ENCODE measurements around the gene CCL18.
"Not testable (repeated sequence)": the region's sequence is repeated elsewhere in the genome, so short reads cannot be mapped to it uniquely, and the experiment has no call there.

Gene CCL18

DNA sequence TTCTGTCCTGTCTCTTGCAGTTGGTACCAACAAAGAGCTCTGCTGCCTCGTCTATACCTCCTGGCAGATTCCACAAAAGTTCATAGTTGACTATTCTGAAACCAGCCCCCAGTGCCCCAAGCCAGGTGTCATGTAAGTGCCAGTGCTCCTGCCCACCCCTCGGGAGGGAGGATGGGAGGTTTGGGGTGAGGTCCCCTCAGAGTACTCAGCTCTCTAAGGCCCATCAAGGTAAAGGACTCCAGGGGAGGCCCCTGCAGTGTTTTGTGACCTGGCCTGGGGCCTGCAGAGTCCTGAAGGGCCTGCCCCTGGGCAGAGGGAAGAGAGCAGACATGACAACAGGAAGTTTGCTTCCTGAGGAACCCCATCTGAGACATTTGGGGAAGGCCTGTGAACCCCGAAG is 6.4 kb downstream of the CCL18 start:
- H3K4me3 ChIP-seq (ENCODE audit: insufficient read depth, low read depth, low read length): no peak overlapping the region
- H3K4me1 ChIP-seq (ENCODE audit: control insufficient read depth, insufficient read depth, low read length): no peaks in the 10 kb centered on the region
- 78 to 87% methylated on average over 3 of the region's 3 CpGs for WGBS, 2 experiments
- no peaks in the 10 kb centered on the region for H3K36me3 ChIP-seq (ENCODE audit: control insufficient read depth, insufficient read depth, low read length)
- H3K27ac ChIP-seq (ENCODE audit: insufficient read depth, low read depth, low read length, poor library complexity, severe bottlenecking): no peak overlapping the region
- H3K9me3 ChIP-seq (ENCODE audit: control insufficient read depth, low read length): no peaks in the 10 kb centered on the region
- H3K27me3 ChIP-seq (ENCODE audit: control insufficient read depth, insufficient read depth, low read length, poor library complexity, severe bottlenecking): no peaks in the 10 kb centered on the region

- Histone ChIP-seq H3K36me3 (ENCODE audit: control insufficient read depth, insufficient read depth, low read length) (no peaks in the 10 kb centered on the region), H3K27ac (ENCODE audit: insufficient read depth, low read depth, low read length, poor library complexity, severe bottlenecking) (no peak overlapping the region), H3K27me3 (ENCODE audit: control insufficient read depth, insufficient read depth, low read length, poor library complexity, severe bottlenecking) (no peaks in the 10 kb centered on the region), H3K9me3 (ENCODE audit: control insufficient read depth, low read length) (no peaks in the 10 kb centered on the region), H3K4me1 (ENCODE audit: control insufficient read depth, insufficient read depth, low read length) (no peaks in the 10 kb centered on the region), H3K4me3 (ENCODE audit: insufficient read depth, low read depth, low read length) (no peak overlapping the region)
- 93 to 95% methylated on average over 2 of the region's 2 CpGs for WGBS, 2 experiments
Observed at GRCh38 chr17:36071751-36072150, 7.7 kb downstream of the CCL18 start.

DNA sequence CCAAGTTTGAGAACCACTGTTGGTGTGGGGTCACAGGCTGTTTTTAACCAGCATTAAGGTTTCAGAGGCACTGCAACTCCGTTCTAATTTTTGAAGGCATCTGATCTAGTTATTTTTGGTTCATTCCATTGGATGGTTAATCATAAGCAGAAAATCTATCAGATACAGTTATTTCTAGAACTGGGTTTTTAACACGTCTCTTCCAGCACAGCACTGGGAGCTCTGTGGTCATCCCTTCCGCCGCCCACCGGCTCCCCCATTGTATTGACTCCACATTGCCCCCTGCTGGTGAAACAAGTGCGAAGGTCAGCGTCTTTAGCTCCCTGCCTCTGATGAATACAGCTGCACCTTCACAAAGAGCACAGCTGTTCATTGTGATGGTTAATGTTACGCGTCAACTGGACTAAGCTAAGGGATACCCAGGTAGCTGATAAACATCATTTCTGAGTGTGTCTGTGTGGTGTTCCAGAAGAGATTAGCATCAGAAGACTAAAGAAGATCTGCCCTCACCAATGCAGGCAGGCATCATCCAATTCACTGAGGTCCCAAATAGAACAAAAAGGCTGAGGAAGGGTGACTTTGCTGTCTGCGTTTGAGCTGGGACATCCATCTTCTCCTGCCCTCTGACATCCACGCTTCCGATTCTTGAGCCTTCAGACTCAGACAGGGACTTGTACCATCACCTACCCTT is 8.5 kb downstream of the CCL18 start:
- Histone ChIP-seq H3K4me3 (ENCODE audit: insufficient read depth, low read depth, low read length) (no peak overlapping the region), H3K27ac (ENCODE audit: insufficient read depth, low read depth, low read length, poor library complexity, severe bottlenecking) (no peak overlapping the region), H3K9me3 (ENCODE audit: control insufficient read depth, low read length) (no peaks in the 10 kb centered on the region), H3K4me1 (ENCODE audit: control insufficient read depth, insufficient read depth, low read length) (no peaks in the 10 kb centered on the region), H3K27me3 (ENCODE audit: control insufficient read depth, insufficient read depth, low read length, poor library complexity, severe bottlenecking) (no peaks in the 10 kb centered on the region), H3K36me3 (ENCODE audit: control insufficient read depth, insufficient read depth, low read length) (no peaks in the 10 kb centered on the region)
- WGBS, 2 experiments: 43 to 45% methylated on average over 12 of the region's 12 CpGs

- Histone ChIP-seq H3K9me3 (ENCODE audit: control insufficient read depth, low read length) (no peaks in the 10 kb centered on the region), H3K4me1 (ENCODE audit: control insufficient read depth, insufficient read depth, low read length) (no peaks in the 10 kb centered on the region), H3K36me3 (ENCODE audit: control insufficient read depth, insufficient read depth, low read length) (no peaks in the 10 kb centered on the region), H3K27ac (ENCODE audit: insufficient read depth, low read depth, low read length, poor library complexity, severe bottlenecking) (no peak overlapping the region), H3K27me3 (ENCODE audit: control insufficient read depth, insufficient read depth, low read length, poor library complexity, severe bottlenecking) (no peaks in the 10 kb centered on the region), H3K4me3 (ENCODE audit: insufficient read depth, low read depth, low read length) (no peak overlapping the region)
- 97 to 100% methylated on average over 1 of the region's 1 CpG for WGBS, 2 experiments
Observed at GRCh38 chr17:36074365-36074764, 10.3 kb downstream of the CCL18 start.

DNA sequence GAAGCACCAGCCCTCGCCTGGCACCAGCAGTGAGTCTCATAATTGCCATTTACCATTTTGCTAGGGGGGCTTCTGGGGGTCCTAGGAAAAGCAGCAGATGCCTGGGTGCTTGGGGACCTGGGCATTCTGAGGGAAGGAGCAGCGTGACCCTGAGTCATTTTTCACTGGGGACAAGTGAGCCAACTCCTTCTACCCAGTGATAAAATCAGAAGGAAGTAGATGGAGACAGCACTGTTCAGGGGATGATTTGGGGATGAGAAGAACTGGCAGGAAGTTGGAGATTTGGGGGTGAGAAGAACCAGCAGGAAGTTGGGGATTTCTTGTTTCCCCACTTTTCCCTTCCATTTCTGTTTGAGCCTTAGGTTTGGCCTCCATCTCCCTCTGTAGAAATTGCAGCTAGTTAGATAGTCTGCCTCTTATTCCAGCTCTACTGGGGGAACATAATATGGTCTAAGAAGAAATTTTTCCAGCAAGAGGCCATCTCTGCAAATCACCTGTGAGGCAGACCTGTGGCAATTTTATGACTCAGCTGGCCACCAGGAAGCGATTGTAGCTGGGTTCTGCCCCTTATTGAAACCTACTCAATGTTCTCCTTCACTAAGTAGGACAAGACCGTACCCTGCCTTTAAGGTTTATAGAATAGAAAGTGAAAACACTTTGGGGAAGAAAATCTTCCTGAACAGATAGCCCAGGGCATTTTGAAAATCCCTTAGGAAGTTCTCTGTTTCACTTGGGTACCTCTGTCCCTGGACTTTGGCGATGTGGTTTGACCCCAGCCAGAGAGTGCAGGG is 17.8 kb downstream of the CCL18 start:
- 91 to 95% methylated on average over 3 to 5 of the region's 5 CpGs for WGBS, 2 experiments
- not testable (repeated sequence) for H3K27me3 ChIP-seq (ENCODE audit: control insufficient read depth, insufficient read depth, low read length, poor library complexity, severe bottlenecking); H3K4me3 ChIP-seq (ENCODE audit: insufficient read depth, low read depth, low read length); H3K9me3 ChIP-seq (ENCODE audit: control insufficient read depth, low read length); H3K4me1 ChIP-seq (ENCODE audit: control insufficient read depth, insufficient read depth, low read length); H3K36me3 ChIP-seq (ENCODE audit: control insufficient read depth, insufficient read depth, low read length); H3K27ac ChIP-seq (ENCODE audit: insufficient read depth, low read depth, low read length, poor library complexity, severe bottlenecking)

DNA sequence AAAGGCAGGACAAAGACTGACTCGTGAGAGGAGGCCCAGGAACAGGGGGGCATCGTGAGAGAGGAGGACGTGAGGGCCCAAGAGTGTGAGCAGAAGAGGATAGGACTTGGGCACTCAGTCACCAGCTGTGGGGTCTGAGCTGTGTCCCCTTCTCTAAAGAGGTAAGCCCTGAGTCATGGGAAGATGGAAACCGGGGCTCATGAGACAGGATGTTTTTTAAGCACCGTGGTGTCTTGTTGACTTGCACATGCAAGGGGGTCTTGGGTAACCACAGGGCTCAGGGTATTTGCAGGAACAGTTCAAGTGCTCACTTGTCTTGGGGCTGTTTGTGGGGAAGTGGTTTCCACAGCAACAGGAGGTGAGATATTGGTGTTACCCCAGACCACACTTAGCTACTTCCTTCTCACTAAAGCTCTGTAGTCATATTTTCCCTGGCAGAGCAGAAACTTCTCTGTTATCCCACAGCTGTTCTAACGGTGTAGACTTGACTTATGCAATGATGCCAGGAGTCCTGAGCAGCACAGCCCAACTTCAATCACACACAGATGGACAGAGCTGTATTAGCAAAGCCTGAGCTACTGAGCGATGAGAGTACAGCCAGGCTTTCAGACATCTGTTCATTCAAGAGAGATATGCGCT is 18.5 kb downstream of the CCL18 start:
- not testable (repeated sequence) for H3K36me3 ChIP-seq (ENCODE audit: control insufficient read depth, insufficient read depth, low read length); H3K27ac ChIP-seq (ENCODE audit: insufficient read depth, low read depth, low read length, poor library complexity, severe bottlenecking); H3K4me3 ChIP-seq (ENCODE audit: insufficient read depth, low read depth, low read length); H3K9me3 ChIP-seq (ENCODE audit: control insufficient read depth, low read length); H3K4me1 ChIP-seq (ENCODE audit: control insufficient read depth, insufficient read depth, low read length); H3K27me3 ChIP-seq (ENCODE audit: control insufficient read depth, insufficient read depth, low read length, poor library complexity, severe bottlenecking)
- WGBS, 2 experiments: 92% methylated on average over 7 of the region's 8 CpGs

- 90% methylated on average over 2 of the region's 2 CpGs; no CpG with 5 or more reads in 1 of the 2 experiments for WGBS, 2 experiments
- H3K9me3 ChIP-seq (ENCODE audit: control insufficient read depth, low read length); H3K36me3 ChIP-seq (ENCODE audit: control insufficient read depth, insufficient read depth, low read length); H3K27ac ChIP-seq (ENCODE audit: insufficient read depth, low read depth, low read length, poor library complexity, severe bottlenecking); H3K27me3 ChIP-seq (ENCODE audit: control insufficient read depth, insufficient read depth, low read length, poor library complexity, severe bottlenecking); H3K4me3 ChIP-seq (ENCODE audit: insufficient read depth, low read depth, low read length); H3K4me1 ChIP-seq (ENCODE audit: control insufficient read depth, insufficient read depth, low read length): not testable (repeated sequence)
Observed at GRCh38 chr17:36083691-36084090, 19.6 kb downstream of the CCL18 start.

DNA sequence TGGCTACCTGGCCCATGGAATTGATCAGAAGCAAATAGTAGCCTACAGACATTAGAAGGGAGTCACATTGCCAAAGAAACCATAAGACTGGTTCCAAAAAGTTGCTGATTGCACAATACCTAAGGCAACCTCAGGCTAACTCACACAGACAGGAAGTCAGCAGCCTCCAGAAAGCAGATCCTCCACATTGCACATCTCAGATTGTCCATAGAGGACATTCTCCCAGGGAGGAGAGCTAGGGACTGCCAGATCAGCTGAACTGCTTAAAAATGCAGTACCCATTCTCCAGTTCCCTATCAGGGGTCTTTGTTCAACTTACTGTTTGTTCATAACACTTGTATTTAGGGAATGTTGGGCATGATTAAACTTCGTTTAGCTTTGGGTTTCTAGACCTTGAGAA is 21.7 kb downstream of the CCL18 start:
- Histone ChIP-seq H3K36me3 (ENCODE audit: control insufficient read depth, insufficient read depth, low read length) (no peaks in the 10 kb centered on the region), H3K4me1 (ENCODE audit: control insufficient read depth, insufficient read depth, low read length) (no peaks in the 10 kb centered on the region), H3K4me3 (ENCODE audit: insufficient read depth, low read depth, low read length) (no peak overlapping the region), H3K27ac (ENCODE audit: insufficient read depth, low read depth, low read length, poor library complexity, severe bottlenecking) (no peak overlapping the region), H3K27me3 (ENCODE audit: control insufficient read depth, insufficient read depth, low read length, poor library complexity, severe bottlenecking) (no peaks in the 10 kb centered on the region), H3K9me3 (ENCODE audit: control insufficient read depth, low read length) (no peaks in the 10 kb centered on the region)
- 80 to 91% methylated on average over 1 of the region's 1 CpG for WGBS, 2 experiments

DNA sequence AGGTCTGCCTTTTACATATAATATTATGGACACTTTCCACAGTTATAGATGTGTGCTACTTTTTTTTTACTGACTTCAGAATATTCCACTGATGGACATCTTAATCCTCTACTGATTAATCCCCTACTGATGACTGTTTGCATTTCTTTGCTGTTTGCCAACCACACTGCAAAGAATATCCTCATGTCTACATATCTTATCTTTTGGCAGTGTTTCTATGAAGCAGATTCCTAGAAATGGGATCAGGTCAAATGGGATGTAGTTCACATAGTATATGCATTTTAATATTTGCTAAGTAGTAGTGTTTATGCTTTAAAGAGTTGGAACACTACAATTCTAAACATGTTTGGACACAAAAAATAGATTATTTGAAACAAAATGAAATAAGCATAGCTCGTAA is 22.7 kb downstream of the CCL18 start:
- no peaks in the 10 kb centered on the region for H3K36me3 ChIP-seq (ENCODE audit: control insufficient read depth, insufficient read depth, low read length)
- H3K4me1 ChIP-seq (ENCODE audit: control insufficient read depth, insufficient read depth, low read length): no peaks in the 10 kb centered on the region
- H3K9me3 ChIP-seq (ENCODE audit: control insufficient read depth, low read length): no peaks in the 10 kb centered on the region
- H3K27ac ChIP-seq (ENCODE audit: insufficient read depth, low read depth, low read length, poor library complexity, severe bottlenecking): no peak overlapping the region
- H3K4me3 ChIP-seq (ENCODE audit: insufficient read depth, low read depth, low read length): no peak overlapping the region
- no peaks in the 10 kb centered on the region for H3K27me3 ChIP-seq (ENCODE audit: control insufficient read depth, insufficient read depth, low read length, poor library complexity, severe bottlenecking)
- 91 to 100% methylated on average over 1 of the region's 1 CpG for WGBS, 2 experiments

GRCh38 chr17:36087471-36087870 is 23.4 kb downstream of the CCL18 start:
- not testable (repeated sequence) for H3K27me3 ChIP-seq (ENCODE audit: control insufficient read depth, insufficient read depth, low read length, poor library complexity, severe bottlenecking); H3K4me1 ChIP-seq (ENCODE audit: control insufficient read depth, insufficient read depth, low read length); H3K4me3 ChIP-seq (ENCODE audit: insufficient read depth, low read depth, low read length); H3K27ac ChIP-seq (ENCODE audit: insufficient read depth, low read depth, low read length, poor library complexity, severe bottlenecking); H3K9me3 ChIP-seq (ENCODE audit: control insufficient read depth, low read length); H3K36me3 ChIP-seq (ENCODE audit: control insufficient read depth, insufficient read depth, low read length)
- WGBS, 2 experiments: no CpG with 5 or more reads among the region's 3 CpGs

Measured in ectodermal cell (in vitro differentiated cells).